Measurements from ENCODE around the gene SEC14L6.

DNA sequence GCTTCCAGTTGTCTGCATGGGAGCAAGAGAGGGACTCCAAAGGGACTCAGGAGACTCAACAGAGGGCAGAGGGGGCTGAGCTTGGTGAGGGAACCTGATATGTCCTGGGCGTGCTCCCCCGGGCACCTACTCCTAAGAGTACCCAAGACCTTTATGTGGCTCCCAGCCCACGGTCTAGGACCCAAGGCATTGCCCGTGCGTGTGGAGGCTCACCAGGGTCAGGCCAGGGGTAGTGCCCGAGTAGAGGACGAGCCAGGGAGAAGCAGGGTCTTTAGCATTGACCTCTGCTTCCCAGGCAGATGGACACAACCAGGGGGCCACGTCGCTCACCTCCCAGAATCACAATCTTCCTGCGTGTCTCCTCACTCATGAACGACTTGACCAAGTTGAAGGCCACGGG is 54.4 kb downstream of the SEC14L6 start:
- TF ChIP-seq CTCF (IDR thresholded peaks at IDR 0.05) = no peak
- TF ChIP-seq POLR2AphosphoS5 (IDR thresholded peaks at IDR 0.05) = no peak
- no peak for TF ChIP-seq POLR2A (IDR thresholded peaks at IDR 0.05)
